HG03439 (cell line): ENCODE data around the gene CCDC38.
"Not testable (repeated sequence)": the region's sequence is repeated elsewhere in the genome, so short reads cannot be mapped to it uniquely, and the experiment has no call there.

Source experiments
- ATAC-seq: cut with Tn5 transposase; IDR thresholded peaks from one replicate; pipeline ENCODE4 v1.9.1; 2021; ENCODE audit warnings: mild to moderate bottlenecking, moderate library complexity; ENCODE audit not compliant: unreplicated experiment

Gene CCDC38

GRCh38 chr12:95884998-95885397 is 57.4 kb downstream of the CCDC38 start:
- ATAC-seq = no peak

GRCh38 chr12:95882873-95883272 is 59.5 kb downstream of the CCDC38 start:
- no peak for ATAC-seq

GRCh38 chr12:95882080-95882479 is 60.3 kb downstream of the CCDC38 start:
- no peak for ATAC-seq

GRCh38 chr12:95881331-95881955 is 61.0 kb downstream of the CCDC38 start:
- ATAC-seq = no peak

- ATAC-seq = no peak
Observed at GRCh38 chr12:95880895-95881294, 61.5 kb downstream of the CCDC38 start.

GRCh38 chr12:95877622-95878021 is 64.8 kb downstream of the CCDC38 start:
- no peak for ATAC-seq

- ATAC-seq = no peak
Observed at GRCh38 chr12:95874452-95874851, 68.0 kb downstream of the CCDC38 start.

GRCh38 chr12:95870897-95871296 is 71.5 kb downstream of the CCDC38 start:
- no peak for ATAC-seq

GRCh38 chr12:95863337-95863736 is 79.1 kb downstream of the CCDC38 start:
- no peak for ATAC-seq

GRCh38 chr12:95862038-95862437 is 80.4 kb downstream of the CCDC38 start:
- no peak for ATAC-seq

- ATAC-seq = no peak
Observed at GRCh38 chr12:95859947-95860850, 82.2 kb downstream of the CCDC38 start.

GRCh38 chr12:95859344-95859816 is 83.0 kb downstream of the CCDC38 start:
- ATAC-seq = no peak

GRCh38 chr12:95858451-95859343 is 83.7 kb downstream of the CCDC38 start, which contains the start of gene SNRPF:
TSS of gene SNRPF (plus strand) at chr12:95858952. CDS start at chr12:95859074, 122 bp downstream.
- peak; percentile 100 for ATAC-seq

- ATAC-seq = no peak
Observed at GRCh38 chr12:95857799-95858198, 84.6 kb downstream of the CCDC38 start.

GRCh38 chr12:95857156-95857555 is 85.3 kb downstream of the CCDC38 start:
- ATAC-seq = no peak

- no peak for ATAC-seq
Observed at GRCh38 chr12:95852133-95852532, 90.3 kb downstream of the CCDC38 start.

- no peak for ATAC-seq
Observed at GRCh38 chr12:95851606-95852005, 90.8 kb downstream of the CCDC38 start.

GRCh38 chr12:95848575-95849388 is 93.6 kb downstream of the CCDC38 start:
- no peak for ATAC-seq

GRCh38 chr12:95842426-95842825 is 100.0 kb downstream of the CCDC38 start:
- ATAC-seq = not testable (repeated sequence)

- ATAC-seq = no peak
Observed at GRCh38 chr12:95838125-95838524, 104.3 kb downstream of the CCDC38 start.
